ENCODE data around the gene BTC. TPM values are rescaled to one million over a fixed set of nuclear protein-coding genes. Genes with fewer than 3 reads are reported as not detected.

BTC gene
- total and polyA plus RNA-seq, 2 of the 13 experiments (the other 11 are each of a cell fraction or from before 2014, with no cell fraction given) = not detected

GRCh38 chr4:74793757-74794381 is 454 bp downstream of the BTC start (continued):
- no peak for TF ChIP-seq SNAPC4 (CRISPR knock-in tag; IDR thresholded peaks at IDR 0.05)
- TF ChIP-seq ZNF441 (CRISPR knock-in tag; IDR thresholded peaks at IDR 0.05; ENCODE audit: borderline replicate concordance) = no peak
- TF ChIP-seq RBM39 (IDR thresholded peaks at IDR 0.05; ENCODE audit: low read depth, low read length, poor library complexity, severe bottlenecking) = no peak
- TF ChIP-seq SP140L (CRISPR knock-in tag; IDR thresholded peaks at IDR 0.05; ENCODE audit: borderline replicate concordance) = no peak
- TF ChIP-seq MTA1 (CRISPR knock-in tag; IDR thresholded peaks at IDR 0.05; ENCODE audit: borderline replicate concordance) = 0 out of 2 replicates have a peak, but pooled peaks have one; percentile 28
- TF ChIP-seq ZFY (CRISPR knock-in tag; IDR thresholded peaks at IDR 0.05) = peak; percentile 41; the same call in 1 of the 2 replicates
- no peak for TF ChIP-seq FOXA3 (CRISPR knock-in tag; IDR thresholded peaks at IDR 0.05)
- TF ChIP-seq, protein P1, sequence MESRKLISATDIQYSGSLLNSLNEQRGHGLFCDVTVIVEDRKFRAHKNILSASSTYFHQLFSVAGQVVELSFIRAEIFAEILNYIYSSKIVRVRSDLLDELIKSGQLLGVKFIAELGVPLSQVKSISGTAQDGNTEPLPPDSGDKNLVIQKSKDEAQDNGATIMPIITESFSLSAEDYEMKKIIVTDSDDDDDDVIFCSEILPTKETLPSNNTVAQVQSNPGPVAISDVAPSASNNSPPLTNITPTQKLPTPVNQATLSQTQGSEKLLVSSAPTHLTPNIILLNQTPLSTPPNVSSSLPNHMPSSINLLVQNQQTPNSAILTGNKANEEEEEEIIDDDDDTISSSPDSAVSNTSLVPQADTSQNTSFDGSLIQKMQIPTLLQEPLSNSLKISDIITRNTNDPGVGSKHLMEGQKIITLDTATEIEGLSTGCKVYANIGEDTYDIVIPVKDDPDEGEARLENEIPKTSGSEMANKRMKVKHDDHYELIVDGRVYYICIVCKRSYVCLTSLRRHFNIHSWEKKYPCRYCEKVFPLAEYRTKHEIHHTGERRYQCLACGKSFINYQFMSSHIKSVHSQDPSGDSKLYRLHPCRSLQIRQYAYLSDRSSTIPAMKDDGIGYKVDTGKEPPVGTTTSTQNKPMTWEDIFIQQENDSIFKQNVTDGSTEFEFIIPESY (CRISPR knock-in tag; IDR thresholded peaks at IDR 0.05) = peak; percentile 94; the same call in 1 of the 2 replicates
- TF ChIP-seq GLI4 (CRISPR knock-in tag; IDR thresholded peaks at IDR 0.05; ENCODE audit: borderline replicate concordance) = no peak
- TF ChIP-seq ZNF883 (CRISPR knock-in tag; IDR thresholded peaks at IDR 0.05; ENCODE audit: not compliant biosample characterization) = no peak
- no peak for TF ChIP-seq TRIM24 (CRISPR knock-in tag; IDR thresholded peaks at IDR 0.05)
- no peak for TF ChIP-seq SOX13 (IDR thresholded peaks at IDR 0.05)
- no peak for TF ChIP-seq SOX13 (CRISPR knock-in tag; conservative IDR thresholded peaks at IDR 0.05 in 1 of 2, IDR thresholded peaks at IDR 0.05 in 1 of 2)
- no peak for TF ChIP-seq SETDB1 (CRISPR knock-in tag; IDR thresholded peaks at IDR 0.05; ENCODE audit: borderline replicate concordance)
- no peak for TF ChIP-seq ZNF672 (CRISPR knock-in tag; IDR thresholded peaks at IDR 0.05)
- TF ChIP-seq, protein P2, sequence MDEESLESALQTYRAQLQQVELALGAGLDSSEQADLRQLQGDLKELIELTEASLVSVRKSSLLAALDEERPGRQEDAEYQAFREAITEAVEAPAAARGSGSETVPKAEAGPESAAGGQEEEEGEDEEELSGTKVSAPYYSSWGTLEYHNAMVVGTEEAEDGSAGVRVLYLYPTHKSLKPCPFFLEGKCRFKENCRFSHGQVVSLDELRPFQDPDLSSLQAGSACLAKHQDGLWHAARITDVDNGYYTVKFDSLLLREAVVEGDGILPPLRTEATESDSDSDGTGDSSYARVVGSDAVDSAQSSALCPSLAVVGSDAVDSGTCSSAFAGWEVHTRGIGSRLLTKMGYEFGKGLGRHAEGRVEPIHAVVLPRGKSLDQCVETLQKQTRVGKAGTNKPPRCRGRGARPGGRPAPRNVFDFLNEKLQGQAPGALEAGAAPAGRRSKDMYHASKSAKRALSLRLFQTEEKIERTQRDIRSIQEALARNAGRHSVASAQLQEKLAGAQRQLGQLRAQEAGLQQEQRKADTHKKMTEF (CRISPR knock-in tag; IDR thresholded peaks at IDR 0.05) = no peak
- no peak for TF ChIP-seq ZBTB42 (CRISPR knock-in tag; IDR thresholded peaks at IDR 0.05)
- TF ChIP-seq HNRNPLL (IDR thresholded peaks at IDR 0.05; ENCODE audit: low read depth, low read length, poor library complexity, severe bottlenecking) = peak; percentile 37
